HG03280 (cell line): ENCODE measurements around the gene JMY.

ENCODE experiments used
- ATAC-seq: cut with Tn5 transposase; IDR thresholded peaks from one replicate; pipeline ENCODE4 v1.9.1; 2021; ENCODE audit warnings: mild to moderate bottlenecking, moderate library complexity; ENCODE audit not compliant: unreplicated experiment

Gene JMY

GRCh38 chr5:79285285-79285684 is 49.4 kb downstream of the JMY start:
- no peak for ATAC-seq

DNA sequence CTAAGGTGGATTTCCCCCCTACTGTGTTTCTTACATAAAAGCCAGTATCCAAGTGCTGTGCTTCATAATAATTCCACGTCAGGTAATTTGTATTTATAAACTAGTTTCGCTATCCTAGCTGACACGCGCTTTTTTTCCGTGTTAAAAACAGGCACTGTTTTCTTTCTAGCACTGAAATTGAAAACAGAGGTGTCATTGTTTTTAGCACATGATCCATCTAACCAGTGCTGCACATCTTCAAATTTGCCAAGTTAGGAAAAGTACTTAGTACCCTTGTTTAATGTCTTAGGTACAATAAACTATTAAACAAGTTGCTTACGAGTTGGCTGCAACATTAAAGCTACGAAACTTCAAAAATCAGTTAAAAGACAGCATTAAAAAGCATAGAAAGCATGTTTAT is 49.9 kb downstream of the JMY start:
- ATAC-seq, result no peak

DNA sequence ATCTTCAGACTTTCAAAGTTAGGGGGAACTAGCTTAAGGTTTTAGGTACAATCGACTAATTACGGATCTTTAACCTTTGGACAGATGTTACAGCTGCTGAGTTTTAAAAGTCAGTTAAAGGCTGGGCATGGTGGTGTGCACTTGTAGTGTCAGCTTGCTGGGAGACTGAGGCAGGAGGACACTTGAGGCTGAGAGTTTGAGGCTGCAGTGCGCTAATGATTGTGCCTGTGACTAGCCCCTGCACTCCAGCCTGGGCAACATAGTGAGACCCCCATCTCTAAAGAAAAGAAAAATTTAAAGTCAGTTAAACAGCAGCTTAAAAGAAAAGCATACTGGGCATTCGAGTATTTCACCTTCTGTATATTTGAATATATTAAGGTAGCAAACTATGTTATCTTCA is 51.4 kb downstream of the JMY start:
- ATAC-seq, result no peak

DNA sequence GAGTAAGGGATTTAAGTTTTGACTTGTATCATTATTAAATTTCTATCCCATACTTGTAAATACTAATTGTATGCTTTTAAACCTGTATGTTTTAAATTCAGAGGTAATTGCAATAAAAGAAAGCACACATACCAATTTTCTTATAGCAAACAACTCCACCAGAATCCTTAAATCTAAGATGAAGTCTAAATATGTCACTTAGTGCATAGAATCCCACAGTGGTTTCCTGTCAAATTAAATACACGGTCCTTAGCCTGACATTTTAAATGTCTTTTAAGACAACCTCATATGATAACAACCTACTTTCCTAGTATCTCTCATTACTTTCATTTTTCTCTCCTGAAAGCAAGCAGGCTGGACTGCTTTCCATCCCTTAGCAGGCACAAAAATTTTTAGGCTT is 52.0 kb downstream of the JMY start:
- no peak for ATAC-seq

DNA sequence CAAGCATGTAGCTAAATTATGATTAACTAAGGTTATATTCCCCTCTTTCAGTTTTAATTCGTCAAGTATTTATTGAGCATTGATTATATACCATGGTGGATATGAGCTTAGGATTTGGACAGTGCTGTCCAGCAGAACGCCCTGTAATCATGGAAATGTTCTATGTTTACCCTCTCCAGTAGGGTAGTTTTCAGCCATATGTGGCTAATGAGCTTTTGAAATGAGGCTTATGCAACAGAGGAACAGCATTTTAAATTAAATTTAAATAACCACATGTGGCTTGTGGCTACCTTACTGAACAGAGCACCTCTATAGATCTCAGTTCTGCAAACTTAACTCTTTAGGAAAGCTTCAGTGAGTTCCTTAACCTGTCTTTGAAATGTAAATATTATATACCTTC is 59.1 kb downstream of the JMY start:
- no peak for ATAC-seq

- ATAC-seq, result no peak
These were observed 61.7 kb downstream of the JMY start for GRCh38 chr5:79297661-79298060.

GRCh38 chr5:79301046-79301712 is 65.2 kb downstream of the JMY start:
- ATAC-seq, result no peak

GRCh38 chr5:79302454-79302853 is 66.5 kb downstream of the JMY start:
- ATAC-seq, result no peak

DNA sequence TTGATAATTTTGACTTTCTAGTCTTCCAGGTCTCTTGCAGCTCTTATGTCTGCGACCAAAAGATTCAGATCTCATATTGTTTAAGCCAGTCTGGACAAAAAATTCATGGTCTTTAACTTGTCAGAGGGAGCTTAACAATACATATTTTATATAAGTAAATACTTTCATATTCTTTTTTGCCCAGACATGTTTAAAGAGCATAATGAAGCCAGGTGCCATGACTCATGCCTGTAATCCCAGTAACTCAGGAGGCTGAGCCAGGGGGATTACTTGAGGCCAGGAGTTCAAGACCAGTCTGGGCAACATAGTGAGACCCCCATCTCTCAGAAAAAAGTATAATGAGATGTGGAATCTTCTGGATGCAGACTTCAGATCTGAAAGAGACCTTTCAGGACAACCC is 69.8 kb downstream of the JMY start:
- no peak for ATAC-seq

GRCh38 chr5:79318935-79319614 is 83.1 kb downstream of the JMY start:
- ATAC-seq, result no peak

GRCh38 chr5:79329453-79329852 is 93.5 kb downstream of the JMY start:
- no peak for ATAC-seq

DNA sequence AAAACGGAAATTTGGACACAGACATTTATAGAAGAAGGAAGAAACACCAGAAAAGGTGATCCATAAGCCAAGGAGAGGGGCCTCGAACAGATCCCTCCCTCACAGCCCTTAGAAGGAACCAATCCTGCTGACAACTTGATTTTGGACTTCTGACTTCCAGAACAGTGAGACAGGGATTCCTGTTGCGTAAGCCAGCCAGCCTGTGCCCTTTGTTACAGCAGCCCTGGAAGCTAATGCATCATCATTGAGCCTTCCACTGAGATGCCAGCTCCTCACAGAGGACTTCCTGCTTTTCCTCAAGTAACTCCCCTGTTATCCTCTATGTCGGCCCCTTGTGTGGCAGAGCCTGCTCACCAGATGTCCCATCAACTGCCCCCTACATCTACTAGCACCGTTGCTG is 94.1 kb downstream of the JMY start:
- no peak for ATAC-seq

- no peak for ATAC-seq
These were observed 98.1 kb downstream of the JMY start for GRCh38 chr5:79333852-79334557.

- ATAC-seq, result no peak
These were observed 110.5 kb downstream of the JMY start for GRCh38 chr5:79346420-79346824.

- no peak for ATAC-seq
These were observed 113.1 kb downstream of the JMY start for GRCh38 chr5:79349047-79349446.

- ATAC-seq, result no peak
These were observed 114.0 kb downstream of the JMY start for GRCh38 chr5:79349881-79350280.

GRCh38 chr5:79357398-79357797 is 121.5 kb downstream of the JMY start:
- ATAC-seq, result no peak
